Upper lobe of left lung (tissue), 6 donors: ENCODE measurements around the gene THUMPD2. TPM values are rescaled to one million over a fixed set of nuclear protein-coding genes. Genes with fewer than 3 reads are reported as not detected.

Experiments
- ATAC-seq, 2 donors: fragments of 200-7000 bp; cut with Tn5 transposase; one replicate each; pipeline ENCODE4 v1.9.1; 2022; ENCODE audit warnings: mild to moderate bottlenecking in 2 of 2, moderate library complexity in 2 of 2; ENCODE audit not compliant: low FRiP score in 2 of 2
- DNase-seq, 2 donors: peaks; one replicate each; pipeline ENCODE4 v3.0.0-alpha.2; 2019 to 2020
- H3K27ac ChIP-seq, 4 donors: fragments of 200-600 bp; sonication (generic); one replicate each; pipeline ENCODE4 v1.5.1; 2016 to 2019
- H3K27me3 ChIP-seq, 4 donors: fragments of 200-600 bp; sonication (generic); one replicate each; pipeline ENCODE4 v1.5.1; 2017 to 2019
- H3K36me3 ChIP-seq, 4 donors: fragments of 200-600 bp; sonication (generic); one replicate each; pipeline ENCODE4 v1.5.1; 2016 to 2019
- H3K4me1 ChIP-seq, 4 donors: fragments of 200-600 bp; sonication (generic); one replicate each; pipeline ENCODE4 v1.5.1; 2018 to 2019
- H3K4me3 ChIP-seq, 4 donors: fragments of 200-600 bp; sonication (generic); one replicate each; pipeline ENCODE4 v1.5.1; 2017 to 2019; ENCODE audit warnings: mild to moderate bottlenecking in 2 of 4, moderate library complexity in 1 of 4
- H3K9me3 ChIP-seq, 4 donors: fragments of 200-600 bp; sonication (generic); one replicate each; pipeline ENCODE4 v1.5.1; 2018 to 2019
- EP300 ChIP-seq, 4 donors: sonication (generic); formaldehyde crosslinking; IDR thresholded peaks; one replicate each; pipeline ENCODE4 v1.5.1; 2017; ENCODE audit warnings: antibody characterized with exemption in 4 of 4, control low read depth in 2 of 4
- POLR2A ChIP-seq, 4 donors: fragments of 450-650 bp; IDR thresholded peaks; one replicate each; pipeline ENCODE4 v1.5.1; 2016 to 2017; ENCODE audit warnings: antibody characterized with exemption in 4 of 4, mild to moderate bottlenecking in 2 of 4
- POLR2AphosphoS5 ChIP-seq, 2 donors: sonication (generic); formaldehyde crosslinking; IDR thresholded peaks; one replicate each; pipeline ENCODE4 v1.5.1; 2017; ENCODE audit warnings: antibody characterized with exemption in 2 of 2
- WGBS, 2 donors: methylation state at CpG; one replicate each; pipeline ENCODE4 v1.1.5; 2017 to 2018; 5-methylcytosine and 5-hydroxymethylcytosine counted together
- total RNA-seq, 6 donors: library from RNA; depleted of rRNA in 4 of 6; stranded (reverse); fragments of >200 nt in 4 of 6; gene quantifications; one replicate each; pipeline versions ENCODE4 v1.1.0 to v1.2.1, GENCODE V29; 2016 to 2021
- TF ChIP-seq, protein P1 (sequence below), 6 experiments: fragments of 450-650 bp in 4 of 6; fragments of 200-600 bp in 2 of 6; sonication (generic) in 2 of 6; IDR thresholded peaks; one replicate each; pipeline ENCODE4 v1.5.1; 2016 to 2019; ENCODE audit warnings: antibody characterized with exemption in 6 of 6
- donor health status: DM: no; HTN: no; CAD: no; lungs with moderate emphysema.
- donor health status: DM: no; HTN: yes; CAD: no; lungs with severe emphysema.

Gene THUMPD2
- total RNA-seq, 6 donors from 2014 or later = 6.7 to 43.0 (median 10.9) TPM

DNA sequence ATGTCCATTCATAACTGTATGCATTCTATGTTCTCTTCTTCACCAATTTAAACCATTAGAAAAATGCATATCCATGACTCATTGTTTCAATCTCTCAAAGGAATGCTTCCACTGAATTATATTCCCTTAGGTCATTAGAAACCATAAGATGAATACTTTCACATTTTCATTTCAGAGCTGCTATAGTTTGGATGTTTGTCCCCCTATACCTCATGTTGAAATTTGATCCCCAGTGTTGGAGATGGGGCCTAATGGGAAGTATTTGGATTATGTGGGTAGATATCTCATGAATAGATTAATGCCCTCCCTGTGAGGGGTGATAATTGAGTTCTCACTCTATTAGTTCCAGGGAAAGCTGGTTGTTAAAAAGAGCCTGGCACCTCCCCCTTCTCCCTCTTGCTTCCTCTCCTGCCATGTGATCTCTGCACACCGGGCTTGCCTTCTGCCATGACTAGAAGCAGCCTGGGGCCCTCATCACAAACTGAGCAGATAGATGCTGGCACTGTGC, 35.7 kb downstream of the THUMPD2 start:
- TF ChIP-seq, protein P1, sequence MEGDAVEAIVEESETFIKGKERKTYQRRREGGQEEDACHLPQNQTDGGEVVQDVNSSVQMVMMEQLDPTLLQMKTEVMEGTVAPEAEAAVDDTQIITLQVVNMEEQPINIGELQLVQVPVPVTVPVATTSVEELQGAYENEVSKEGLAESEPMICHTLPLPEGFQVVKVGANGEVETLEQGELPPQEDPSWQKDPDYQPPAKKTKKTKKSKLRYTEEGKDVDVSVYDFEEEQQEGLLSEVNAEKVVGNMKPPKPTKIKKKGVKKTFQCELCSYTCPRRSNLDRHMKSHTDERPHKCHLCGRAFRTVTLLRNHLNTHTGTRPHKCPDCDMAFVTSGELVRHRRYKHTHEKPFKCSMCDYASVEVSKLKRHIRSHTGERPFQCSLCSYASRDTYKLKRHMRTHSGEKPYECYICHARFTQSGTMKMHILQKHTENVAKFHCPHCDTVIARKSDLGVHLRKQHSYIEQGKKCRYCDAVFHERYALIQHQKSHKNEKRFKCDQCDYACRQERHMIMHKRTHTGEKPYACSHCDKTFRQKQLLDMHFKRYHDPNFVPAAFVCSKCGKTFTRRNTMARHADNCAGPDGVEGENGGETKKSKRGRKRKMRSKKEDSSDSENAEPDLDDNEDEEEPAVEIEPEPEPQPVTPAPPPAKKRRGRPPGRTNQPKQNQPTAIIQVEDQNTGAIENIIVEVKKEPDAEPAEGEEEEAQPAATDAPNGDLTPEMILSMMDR (IDR thresholded peaks at IDR 0.05) = no peak
- TF ChIP-seq POLR2A (IDR thresholded peaks at IDR 0.05) = no peak
- TF ChIP-seq EP300 (IDR thresholded peaks at IDR 0.05) = no peak
- no peak for TF ChIP-seq POLR2AphosphoS5 (IDR thresholded peaks at IDR 0.05)
- no peak overlapping the region for H3K4me3 ChIP-seq
- WGBS, 2 donors = 42 to 67% methylated on average over 1 of the region's 1 CpG
- DNase-seq (no peak), ATAC-seq (no peak)
- no peaks in the 10 kb centered on the region for H3K4me1 ChIP-seq
- H3K27ac ChIP-seq = no peak overlapping the region
- no peaks in the 10 kb centered on the region for H3K9me3 ChIP-seq
- H3K27me3 ChIP-seq = no peaks in the 10 kb centered on the region
- peaks cover 0 to 35% (median 4%) of the 10 kb centered on the region in 4 donors for H3K36me3 ChIP-seq

DNA sequence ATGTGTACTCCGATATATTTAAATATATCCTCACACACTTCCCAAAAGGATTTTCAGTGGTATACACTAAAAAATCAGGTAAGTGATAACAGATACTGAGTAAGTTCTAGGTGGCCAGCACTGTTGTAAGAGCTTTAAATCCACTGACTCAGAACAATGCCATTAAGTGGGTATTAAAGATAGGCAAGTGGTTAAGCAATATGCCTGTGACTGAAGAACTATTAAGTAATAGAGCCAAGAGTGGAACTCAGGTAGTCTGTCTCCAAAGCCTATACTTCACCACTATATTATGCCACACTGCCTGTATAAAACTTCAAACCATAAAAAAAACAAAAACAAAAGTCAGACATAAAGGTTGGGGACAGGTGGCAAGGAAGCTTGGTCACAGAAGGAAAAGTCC, 37.2 kb downstream of the THUMPD2 start:
- H3K4me3 ChIP-seq = no peak overlapping the region
- ATAC-seq (no peak), DNase-seq (no peak)
- H3K36me3 ChIP-seq = peaks cover 4 to 32% (median 7%) of the 10 kb centered on the region in 4 donors
- H3K27ac ChIP-seq = no peak overlapping the region
- H3K27me3 ChIP-seq = no peaks in the 10 kb centered on the region
- TF ChIP-seq POLR2A (IDR thresholded peaks at IDR 0.05) = no peak
- no peak for TF ChIP-seq POLR2AphosphoS5 (IDR thresholded peaks at IDR 0.05)
- TF ChIP-seq EP300 (IDR thresholded peaks at IDR 0.05) = no peak
- TF ChIP-seq, protein P1 (IDR thresholded peaks at IDR 0.05) = no peak
- H3K4me1 ChIP-seq = no peaks in the 10 kb centered on the region
- WGBS, 2 donors = 91 to 97% methylated on average over 1 of the region's 1 CpG
- no peaks in the 10 kb centered on the region for H3K9me3 ChIP-seq

DNA sequence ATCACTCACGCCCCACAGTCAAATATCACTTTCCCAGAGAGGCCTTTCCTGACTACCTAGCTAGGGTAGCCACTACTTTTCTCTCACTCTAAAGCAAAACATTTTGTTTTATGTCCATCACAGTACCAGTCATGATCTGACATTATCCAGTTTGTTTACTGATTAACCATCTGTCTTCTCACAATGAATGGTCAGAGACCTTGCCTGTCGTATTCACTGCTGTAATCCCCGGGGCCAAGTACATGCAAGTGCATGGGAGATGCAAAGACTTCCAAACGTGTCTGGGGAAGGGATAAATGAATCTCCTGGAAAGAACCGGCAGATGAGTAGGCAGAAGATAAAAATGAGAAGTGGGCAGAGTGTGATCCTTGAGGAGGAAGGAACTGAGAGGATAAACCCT, 39.7 kb downstream of the THUMPD2 start:
- DNase-seq (no peak), ATAC-seq (no peak)
- WGBS, 2 donors = 67 to 68% methylated on average over 5 of the region's 5 CpGs
- H3K9me3 ChIP-seq = no peaks in the 10 kb centered on the region
- H3K4me3 ChIP-seq = no peak overlapping the region
- no peaks in the 10 kb centered on the region for H3K4me1 ChIP-seq
- H3K36me3 ChIP-seq = peaks cover 4 to 40% (median 16%) of the 10 kb centered on the region in 4 donors
- H3K27me3 ChIP-seq = no peaks in the 10 kb centered on the region
- TF ChIP-seq POLR2AphosphoS5 (IDR thresholded peaks at IDR 0.05) (no peak), EP300 (IDR thresholded peaks at IDR 0.05) (no peak)
- no peak overlapping the region for H3K27ac ChIP-seq

DNA sequence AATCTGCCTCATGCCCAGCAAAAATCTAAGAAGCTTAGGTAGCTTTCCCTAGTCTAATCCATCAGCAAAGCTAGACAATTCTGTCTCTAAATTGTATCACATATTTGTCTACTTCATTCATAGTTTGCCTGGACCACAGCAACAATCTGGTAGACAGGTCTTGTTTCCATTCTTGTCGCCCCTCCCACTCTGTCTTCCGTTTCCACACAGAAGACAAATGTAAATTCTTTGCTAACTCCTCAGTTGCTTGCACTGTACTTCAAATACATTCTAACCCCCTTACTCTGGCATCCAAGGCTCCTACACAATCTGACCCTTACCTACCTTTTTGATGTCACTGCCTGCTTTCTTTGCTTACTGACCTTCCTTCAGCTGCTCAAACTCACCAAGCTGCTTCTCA, 40.1 kb downstream of the THUMPD2 start:
- DNase-seq = no peak
- WGBS, 2 donors = 64 to 78% methylated on average over 2 of the region's 2 CpGs
- Histone ChIP-seq H3K9me3 (no peaks in the 10 kb centered on the region), H3K27me3 (no peaks in the 10 kb centered on the region), H3K27ac (no peak overlapping the region), H3K4me1 (no peaks in the 10 kb centered on the region), H3K36me3 (peaks cover 4 to 40% (median 16%) of the 10 kb centered on the region in 4 donors), H3K4me3 (no peak overlapping the region)
- ATAC-seq = no peak
- TF ChIP-seq EP300 (IDR thresholded peaks at IDR 0.05) (no peak), POLR2A (IDR thresholded peaks at IDR 0.05) (no peak), POLR2AphosphoS5 (IDR thresholded peaks at IDR 0.05) (no peak)
- TF ChIP-seq, protein P1 (IDR thresholded peaks at IDR 0.05) = no peak

DNA sequence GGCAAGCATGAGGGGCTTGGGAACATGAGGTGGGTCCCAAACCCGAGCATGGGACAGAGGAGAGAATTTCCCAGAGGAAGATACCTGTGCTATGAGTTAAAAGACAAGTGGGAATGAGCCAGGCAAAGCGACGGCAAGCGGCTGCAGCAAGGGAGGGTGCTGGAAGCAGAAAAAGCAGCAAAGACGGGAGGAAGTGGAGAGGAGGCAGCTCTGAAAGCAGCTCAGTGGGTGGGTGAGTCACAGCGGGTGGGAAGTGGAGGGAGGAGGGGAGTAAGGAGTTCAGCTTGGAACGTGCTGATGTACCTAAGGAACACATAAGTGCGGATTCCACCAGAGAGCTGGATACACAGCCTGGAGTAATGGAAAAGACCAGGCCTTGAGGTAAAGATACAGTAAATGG, 41.4 kb downstream of the THUMPD2 start:
- Histone ChIP-seq H3K4me1 (no peaks in the 10 kb centered on the region), H3K27me3 (no peaks in the 10 kb centered on the region), H3K36me3 (peaks cover 4 to 35% (median 16%) of the 10 kb centered on the region in 4 donors), H3K9me3 (no peaks in the 10 kb centered on the region), H3K4me3 (no peak overlapping the region), H3K27ac (no peak overlapping the region)
- TF ChIP-seq POLR2A (IDR thresholded peaks at IDR 0.05) (no peak), EP300 (IDR thresholded peaks at IDR 0.05) (no peak), POLR2AphosphoS5 (IDR thresholded peaks at IDR 0.05) (no peak)
- TF ChIP-seq, protein P1 (IDR thresholded peaks at IDR 0.05) = no peak
- WGBS, 2 donors = 82 to 93% methylated on average over 8 of the region's 8 CpGs
- DNase-seq (peak in 1 of 2 donors; percentile 10), ATAC-seq (peak in 1 of 2 donors; percentile 85)
